Uterine smooth muscle cell (primary cell): ENCODE results near the gene IFNL1. TPM values are rescaled to one million over a fixed set of nuclear protein-coding genes. Genes with fewer than 3 reads are reported as not detected.

Experiments
- total RNA-seq: library from RNA; depleted of rRNA; stranded (reverse); fragments of >200 nt; gene quantifications from 2 replicates; pipeline ENCODE4 v1.2.3, GENCODE V29; 2014

Gene IFNL1
- not detected in 2 replicates for total RNA-seq

GRCh38 chr19:39296055-39296645 lies at the start of gene IFNL1:
IFNL1 (plus strand) TSS chr19:39296407; CDS start chr19:39296422, 15 bp downstream.

DNA sequence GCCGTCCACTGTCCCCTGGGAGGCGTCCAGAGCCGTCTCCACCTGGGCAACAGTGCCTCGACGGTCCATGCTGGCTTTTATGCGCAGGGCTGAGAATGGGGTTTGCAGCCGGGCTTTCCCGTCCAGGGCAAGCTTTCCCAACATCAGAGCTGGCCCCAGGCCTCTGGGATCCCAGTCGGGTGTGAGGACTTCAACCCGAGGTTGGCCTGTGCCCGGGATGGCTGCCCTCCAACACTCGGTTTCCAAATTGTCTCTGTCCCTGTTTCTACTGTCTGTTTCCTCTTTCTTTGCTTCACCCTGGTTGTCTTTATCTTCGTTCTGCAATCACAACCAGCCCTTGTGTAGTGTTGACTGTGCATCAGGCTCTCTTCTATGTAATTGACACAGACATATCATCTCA lies 47.4 kb upstream of the IFNL1 start, which contains the start of gene IFNL4:
Gene IFNL4, minus strand, starts transcription at position 51 of the 400 bp plus-strand sequence.

GRCh38 chr19:39268085-39268484 lies 28.1 kb upstream of the IFNL1 start, which contains the start of gene IFNL2:
IFNL2 (plus strand) TSS chr19:39268396; CDS start chr19:39268569, 173 bp downstream.

DNA sequence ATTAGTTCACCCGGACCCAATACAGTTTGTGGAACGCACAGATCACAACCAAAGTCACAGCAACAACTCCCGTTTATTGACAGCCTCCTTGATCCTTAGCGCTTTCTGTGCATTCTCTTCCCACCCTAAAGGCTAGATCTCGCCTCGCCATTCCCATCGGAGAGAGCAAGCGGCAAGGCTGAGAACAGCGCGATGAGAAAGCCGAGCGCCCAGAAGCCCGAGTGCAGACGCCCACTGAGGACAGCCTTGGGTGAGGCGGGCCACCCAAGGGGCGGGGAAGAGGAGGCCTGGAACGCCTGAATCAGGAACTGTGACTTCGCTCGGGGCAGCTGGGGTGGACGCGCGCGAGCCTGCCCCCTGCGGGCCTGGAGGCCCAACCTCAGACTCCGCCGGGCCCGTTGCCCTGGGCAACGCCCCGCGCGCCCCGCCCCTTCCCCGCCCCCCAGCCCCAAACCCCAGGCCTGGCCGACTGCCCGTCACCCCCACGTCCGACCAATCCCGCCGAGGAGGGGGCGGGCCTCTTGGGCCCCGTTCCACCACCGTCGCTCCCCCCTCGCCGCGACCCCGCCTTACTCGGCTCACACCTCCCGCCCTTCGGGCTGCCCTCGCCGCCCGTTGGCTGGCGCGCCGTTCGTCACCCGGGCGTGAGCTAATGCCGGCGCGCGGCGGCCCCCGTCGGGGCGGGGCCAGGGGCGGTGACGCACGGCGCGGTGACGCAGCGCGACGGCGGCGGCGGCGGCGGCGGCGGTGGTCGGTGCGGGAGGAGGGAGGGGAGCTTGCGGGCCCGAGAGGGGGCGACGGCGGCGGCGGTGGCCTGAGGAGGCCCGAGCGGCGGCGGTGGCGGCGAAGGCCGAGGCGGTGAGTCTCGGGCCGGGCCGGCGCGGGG lies 45.8 kb downstream of the IFNL1 start, which contains the start of gene SAMD4B:
Gene SAMD4B, plus strand, starts transcription at position 703 of the 886 bp plus-strand sequence. CDS start 14,473 bp downstream, outside the sequence.

Other genes with a start within 250 kb of the IFNL1 start
- gene ACP7, start 212.0 kb upstream of the IFNL1 start, total RNA-seq, result 0.33 and 0.87 TPM in 2 replicates
- 11.6 and 14.0 TPM in 2 replicates for gene PAK4, start 170.6 kb upstream of the IFNL1 start, total RNA-seq
- not detected in 2 replicates for gene NCCRP1, start 99.4 kb upstream of the IFNL1 start, total RNA-seq
- gene SYCN, start 92.1 kb upstream of the IFNL1 start, total RNA-seq, result not detected in 2 replicates
- not detected in 2 replicates for gene IFNL3, start 51.4 kb upstream of the IFNL1 start, total RNA-seq
- not detected in 2 replicates for gene IFNL4, start 47.6 kb upstream of the IFNL1 start, total RNA-seq
- gene IFNL2, start 28.0 kb upstream of the IFNL1 start, total RNA-seq, result not detected in 2 replicates
- gene LRFN1, start 24.5 kb downstream of the IFNL1 start, total RNA-seq, result 0.25 TPM in 1 of 2 replicates, not detected in the other
- gene GMFG, start 39.6 kb downstream of the IFNL1 start, total RNA-seq, result 0.44 and 0.50 TPM in 2 replicates
- gene SAMD4B, start 46.0 kb downstream of the IFNL1 start, total RNA-seq, result 59.9 and 60.4 TPM in 2 replicates
- 38.4 and 55.6 TPM in 2 replicates for gene PAF1, start 94.7 kb downstream of the IFNL1 start, total RNA-seq
- gene MED29, start 95.0 kb downstream of the IFNL1 start, total RNA-seq, result 15.2 and 20.6 TPM in 2 replicates
- 1.8 and 3.0 TPM in 2 replicates for gene ZFP36, start 110.4 kb downstream of the IFNL1 start, total RNA-seq
- 9.0 and 16.4 TPM in 2 replicates for gene PLEKHG2, start 116.3 kb downstream of the IFNL1 start, total RNA-seq
- gene RPS16, start 139.5 kb downstream of the IFNL1 start, total RNA-seq, result 111 and 167 TPM in 2 replicates
- gene SUPT5H, start 149.2 kb downstream of the IFNL1 start, total RNA-seq, result 63.1 and 67.6 TPM in 2 replicates
- 57.5 and 84.0 TPM in 2 replicates for gene TIMM50, start 184.4 kb downstream of the IFNL1 start, total RNA-seq
- 0.12 and 0.55 TPM in 2 replicates for gene DLL3, start 202.5 kb downstream of the IFNL1 start, total RNA-seq
- not detected in 2 replicates for gene SELENOV, start 218.7 kb downstream of the IFNL1 start, total RNA-seq
- 4.5 and 7.5 TPM in 2 replicates for gene EID2B, start 236.4 kb downstream of the IFNL1 start, total RNA-seq
- gene EID2, start 243.8 kb downstream of the IFNL1 start, total RNA-seq, result 10.2 and 16.3 TPM in 2 replicates